WTC11 (cell line): ENCODE results near the gene PHTF2. TPM values are rescaled to one million over a fixed set of nuclear protein-coding genes. Genes with fewer than 3 reads are reported as not detected.

Experiments
- ATAC-seq: fragments of 200-7000 bp; cut with Tn5 transposase; 2 replicates; pipeline ENCODE4 v1.10.0; 2021; ENCODE audit warnings: mild to moderate bottlenecking, moderate library complexity
- CTCF ChIA-PET: fragments of 300-600 bp; sonication (Branson Sonifier 250); formaldehyde crosslinking; loops from one replicate; lab custom pipeline; 2021; ENCODE audit warnings: antibody characterized with exemption; lab: Charles Lee
- POLR2A ChIA-PET: fragments of 350-600 bp; sonication (Branson Sonifier 250); formaldehyde crosslinking; loops from one replicate; lab custom pipeline; 2021; ENCODE audit warnings: antibody characterized with exemption; lab: Charles Lee
- DNase-seq: peaks from one replicate; pipeline ENCODE4 v3.0.0; 2021; ENCODE audit warnings: low spot score
- H3K27ac Mint-ChIP-seq: 2 replicates; pipeline ENCODE4 v1.8.0; 2021; ENCODE audit warnings: mixed read lengths
- H3K27me3 Mint-ChIP-seq: 2 replicates; pipeline ENCODE4 v1.8.0; 2021; ENCODE audit warnings: low read depth, mild to moderate bottlenecking, moderate library complexity, mixed read lengths
- H3K36me3 Mint-ChIP-seq: 2 replicates; pipeline ENCODE4 v1.8.0; 2021; ENCODE audit warnings: mixed read lengths
- H3K4me1 Mint-ChIP-seq: 2 replicates; pipeline ENCODE4 v1.8.0; 2022; ENCODE audit warnings: mixed read lengths
- H3K4me3 Mint-ChIP-seq: 2 replicates; pipeline ENCODE4 v1.8.0; 2021; ENCODE audit warnings: mild to moderate bottlenecking, moderate library complexity, mixed read lengths
- H3K9me3 Mint-ChIP-seq: 2 replicates; pipeline ENCODE4 v1.8.0; 2021; ENCODE audit warnings: mixed read lengths
- ATF1 ChIP-seq: sonication (generic); formaldehyde crosslinking; IDR thresholded peaks from 2 replicates; pipeline ENCODE4 v1.8.1; 2023; ENCODE audit warnings: mild to moderate bottlenecking, moderate library complexity, missing genetic modification reagents
- CREB1 ChIP-seq: sonication (generic); formaldehyde crosslinking; IDR thresholded peaks from 2 replicates; pipeline ENCODE4 v1.8.0; 2023; ENCODE audit warnings: mild to moderate bottlenecking, missing genetic modification reagents
- CTCF ChIP-seq: fragments of 200-600 bp; IDR thresholded peaks from 2 replicates; pipeline ENCODE4 v1.8.0; 2022; ENCODE audit warnings: antibody characterized with exemption
- ELF4 ChIP-seq: sonication (generic); formaldehyde crosslinking; IDR thresholded peaks from 2 replicates; pipeline ENCODE4 v1.8.1; 2022; ENCODE audit warnings: low read depth, mild to moderate bottlenecking, moderate library complexity, missing genetic modification reagents
- EMX1 ChIP-seq: fragments of 250-450 bp; sonication (Bioruptor Pico); IDR thresholded peaks from 2 replicates; pipeline ENCODE4 v1.8.0; 2021; ENCODE audit warnings: mild to moderate bottlenecking
- ESRRA ChIP-seq: sonication (generic); formaldehyde crosslinking; IDR thresholded peaks from 2 replicates; pipeline ENCODE4 v1.8.1; 2022; ENCODE audit warnings: mild to moderate bottlenecking, missing genetic modification reagents, borderline replicate concordance
- FOXK1 ChIP-seq: sonication (generic); formaldehyde crosslinking; IDR thresholded peaks from 2 replicates; pipeline ENCODE4 v1.8.0; 2022; ENCODE audit warnings: mild to moderate bottlenecking, moderate library complexity, missing genetic modification reagents
- FOXP1 ChIP-seq: sonication (generic); formaldehyde crosslinking; IDR thresholded peaks from 2 replicates; pipeline ENCODE4 v1.8.0; 2022; ENCODE audit warnings: missing genetic modification reagents, mild to moderate bottlenecking, moderate library complexity, borderline replicate concordance
- GABPB1 ChIP-seq: sonication (generic); formaldehyde crosslinking; IDR thresholded peaks from 2 replicates; pipeline ENCODE4 v1.8.1; 2023; ENCODE audit warnings: mild to moderate bottlenecking, missing genetic modification reagents
- HMGA2 ChIP-seq: fragments of 250-450 bp; sonication (Bioruptor Pico); IDR thresholded peaks from 2 replicates; pipeline ENCODE4 v1.4.0; 2021; ENCODE audit warnings: mild to moderate bottlenecking, moderate library complexity
- JAZF1 ChIP-seq: fragments of 250-450 bp; sonication (Bioruptor Pico); IDR thresholded peaks from 2 replicates; pipeline ENCODE4 v1.9.0; 2021; ENCODE audit warnings: moderate library complexity, mild to moderate bottlenecking, inconsistent platforms
- MAX ChIP-seq: sonication (generic); formaldehyde crosslinking; IDR thresholded peaks from 2 replicates; pipeline ENCODE4 v1.8.0; 2022; ENCODE audit warnings: mild to moderate bottlenecking, missing genetic modification reagents
- MYBL2 ChIP-seq: sonication (generic); formaldehyde crosslinking; IDR thresholded peaks from 2 replicates; pipeline ENCODE4 v1.8.1; 2023; ENCODE audit warnings: mild to moderate bottlenecking, moderate library complexity, missing genetic modification reagents
- NFE2L1 ChIP-seq: sonication (generic); formaldehyde crosslinking; IDR thresholded peaks from 2 replicates; pipeline ENCODE4 v1.8.1; 2023; ENCODE audit warnings: missing genetic modification reagents
- PRRX2 ChIP-seq: fragments of 250-450 bp; sonication (Bioruptor Pico); IDR thresholded peaks from 2 replicates; pipeline ENCODE4 v1.8.0; 2021; ENCODE audit warnings: mild to moderate bottlenecking
- RORB ChIP-seq: fragments of 250-450 bp; sonication (Bioruptor Pico); IDR thresholded peaks from 2 replicates; pipeline ENCODE4 v1.9.0; 2021; ENCODE audit warnings: mild to moderate bottlenecking
- SMAD4 ChIP-seq: sonication (generic); formaldehyde crosslinking; IDR thresholded peaks from 2 replicates; pipeline ENCODE4 v1.8.0; 2022; ENCODE audit warnings: mild to moderate bottlenecking, missing genetic modification reagents
- SOX15 ChIP-seq: fragments of 250-450 bp; sonication (Bioruptor Pico); IDR thresholded peaks from 2 replicates; pipeline ENCODE4 v1.9.0; 2021; ENCODE audit warnings: mild to moderate bottlenecking
- ZBTB21 ChIP-seq: sonication (generic); formaldehyde crosslinking; IDR thresholded peaks from 2 replicates; pipeline ENCODE4 v1.8.1; 2023; ENCODE audit warnings: mild to moderate bottlenecking, missing genetic modification reagents, borderline replicate concordance
- ZNF121 ChIP-seq: sonication (generic); formaldehyde crosslinking; IDR thresholded peaks from 2 replicates; pipeline ENCODE4 v1.8.0; 2023; ENCODE audit warnings: missing genetic modification reagents
- ZNF232 ChIP-seq: sonication (generic); formaldehyde crosslinking; IDR thresholded peaks from 2 replicates; pipeline ENCODE4 v1.8.0; 2022; ENCODE audit warnings: mild to moderate bottlenecking, missing genetic modification reagents
- ZNF416 ChIP-seq: fragments of 250-450 bp; sonication (Bioruptor Pico); IDR thresholded peaks from 2 replicates; pipeline ENCODE4 v1.9.0; 2021; ENCODE audit warnings: mild to moderate bottlenecking, inconsistent platforms
- ZNF423 ChIP-seq: fragments of 250-450 bp; sonication (Bioruptor Pico); IDR thresholded peaks from 2 replicates; pipeline ENCODE4 v2.1.2; 2022; ENCODE audit warnings: mild to moderate bottlenecking, moderate library complexity
- ZNF671 ChIP-seq: fragments of 250-450 bp; sonication (Bioruptor Pico); IDR thresholded peaks from 2 replicates; pipeline ENCODE4 v1.8.0; 2021; ENCODE audit warnings: mild to moderate bottlenecking
- total RNA-seq: library from RNA; stranded (reverse); gene quantifications from 3 replicates; pipeline ENCODE4 v1.2.3, GENCODE V29; 2021
- TF ChIP-seq, protein P1 (sequence below): fragments of 250-450 bp; sonication (Bioruptor Pico); conservative IDR thresholded peaks from 2 replicates; pipeline ENCODE4 v1.9.0; 2021; ENCODE audit warnings: mild to moderate bottlenecking
- TF ChIP-seq, protein P2 (sequence below): fragments of 250-450 bp; sonication (Bioruptor Pico); IDR thresholded peaks from 2 replicates; pipeline ENCODE4 v1.9.0; 2021; ENCODE audit warnings: mild to moderate bottlenecking

PHTF2 gene
- total RNA-seq, 1 experiment from 2014 or later = 17.9 TPM

- TF ChIP-seq, protein P1, sequence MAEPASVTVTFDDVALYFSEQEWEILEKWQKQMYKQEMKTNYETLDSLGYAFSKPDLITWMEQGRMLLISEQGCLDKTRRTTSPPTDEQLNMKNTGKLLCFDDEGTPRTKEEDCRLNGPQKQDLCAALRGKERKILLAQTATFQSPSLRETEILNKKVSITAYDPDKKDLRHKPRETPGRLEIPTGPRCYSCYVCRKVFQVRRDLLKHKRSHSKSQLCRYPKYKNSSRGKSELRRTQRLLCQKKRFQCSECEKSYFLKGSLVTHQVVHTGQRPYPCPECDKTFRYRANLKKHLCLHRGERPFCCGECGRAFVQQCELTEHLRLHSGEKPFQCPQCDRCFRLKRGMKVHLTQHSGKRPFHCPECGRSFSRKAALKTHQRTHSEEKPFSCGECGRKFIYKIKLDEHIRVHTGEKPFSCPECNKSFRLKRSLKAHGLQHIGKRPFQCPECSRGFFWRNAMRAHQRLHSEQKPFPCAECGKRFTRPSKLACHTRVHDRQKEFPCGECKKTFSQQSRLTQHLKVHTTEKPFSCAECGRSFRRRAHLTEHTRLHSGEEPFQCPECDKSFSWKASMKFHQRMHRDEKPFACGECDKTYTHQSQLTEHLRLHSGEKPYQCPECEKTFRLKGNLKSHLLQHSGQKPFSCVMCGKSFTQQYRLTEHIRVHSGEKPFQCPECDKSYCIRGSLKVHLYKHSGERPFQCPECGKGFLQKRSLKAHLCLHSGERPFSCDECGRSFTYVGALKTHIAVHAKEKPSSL = no peak
Measured at GRCh38 chr7:77985974-77986339, 187.4 kb downstream of the PHTF2 start (continued).

- ChIA-PET CTCF (interaction anchor here (0.7 to 2.2 kb wide), 30 partner anchors 8 to 232 kb away, joined by 3 to 26 read pairs (median 4); no protein-coding TSS in a partner anchor), POLR2A (interaction anchor here (0.6 to 1.6 kb wide), 3 partner anchors 21 to 174 kb away, joined by 4 to 5 read pairs (median 4); no protein-coding TSS in a partner anchor)
- H3K36me3 Mint-ChIP-seq = no peaks in the 10 kb centered on the region
- H3K4me1 Mint-ChIP-seq = peaks cover 21% of the 10 kb centered on the region
- peak; percentile 61 for ATAC-seq
- TF ChIP-seq SMAD4 (no peak), ESRRA (CRISPR knock-in tag) (no peak), HMGA2 (CRISPR knock-in tag) (no peak), GABPB1 (no peak), JAZF1 (CRISPR knock-in tag) (no peak), NFE2L1 (CRISPR knock-in tag) (peak; percentile 98), CREB1 (CRISPR knock-in tag) (no peak), ELF4 (CRISPR knock-in tag) (no peak), ZNF232 (CRISPR knock-in tag) (no peak), ZNF121 (CRISPR knock-in tag) (no peak), CTCF (peak; percentile 46; the same call in 1 of the 2 replicates), EMX1 (CRISPR knock-in tag) (0 out of 2 replicates have a peak, but pooled peaks have one; percentile 12), ZBTB21 (CRISPR knock-in tag) (no peak), SOX15 (CRISPR knock-in tag) (no peak), MYBL2 (CRISPR knock-in tag) (no peak), ZNF423 (CRISPR knock-in tag) (no peak), FOXP1 (CRISPR knock-in tag) (no peak)
- TF ChIP-seq, protein P2, sequence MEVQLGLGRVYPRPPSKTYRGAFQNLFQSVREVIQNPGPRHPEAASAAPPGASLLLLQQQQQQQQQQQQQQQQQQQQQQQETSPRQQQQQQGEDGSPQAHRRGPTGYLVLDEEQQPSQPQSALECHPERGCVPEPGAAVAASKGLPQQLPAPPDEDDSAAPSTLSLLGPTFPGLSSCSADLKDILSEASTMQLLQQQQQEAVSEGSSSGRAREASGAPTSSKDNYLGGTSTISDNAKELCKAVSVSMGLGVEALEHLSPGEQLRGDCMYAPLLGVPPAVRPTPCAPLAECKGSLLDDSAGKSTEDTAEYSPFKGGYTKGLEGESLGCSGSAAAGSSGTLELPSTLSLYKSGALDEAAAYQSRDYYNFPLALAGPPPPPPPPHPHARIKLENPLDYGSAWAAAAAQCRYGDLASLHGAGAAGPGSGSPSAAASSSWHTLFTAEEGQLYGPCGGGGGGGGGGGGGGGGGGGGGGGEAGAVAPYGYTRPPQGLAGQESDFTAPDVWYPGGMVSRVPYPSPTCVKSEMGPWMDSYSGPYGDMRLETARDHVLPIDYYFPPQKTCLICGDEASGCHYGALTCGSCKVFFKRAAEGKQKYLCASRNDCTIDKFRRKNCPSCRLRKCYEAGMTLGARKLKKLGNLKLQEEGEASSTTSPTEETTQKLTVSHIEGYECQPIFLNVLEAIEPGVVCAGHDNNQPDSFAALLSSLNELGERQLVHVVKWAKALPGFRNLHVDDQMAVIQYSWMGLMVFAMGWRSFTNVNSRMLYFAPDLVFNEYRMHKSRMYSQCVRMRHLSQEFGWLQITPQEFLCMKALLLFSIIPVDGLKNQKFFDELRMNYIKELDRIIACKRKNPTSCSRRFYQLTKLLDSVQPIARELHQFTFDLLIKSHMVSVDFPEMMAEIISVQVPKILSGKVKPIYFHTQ (CRISPR knock-in tag) = no peak
- H3K4me3 Mint-ChIP-seq = no peak overlapping the region
- peak; percentile 68 for DNase-seq
- no peak overlapping the region for H3K27ac Mint-ChIP-seq
- H3K27me3 Mint-ChIP-seq = no peaks in the 10 kb centered on the region; the same call in 1 of the 2 replicates
- 0 out of 2 replicates have a peak, but pooled peaks cover 5% of the 10 kb centered on the region for H3K9me3 Mint-ChIP-seq
Measured at GRCh38 chr7:77989981-77990566, 191.5 kb downstream of the PHTF2 start.

- POLR2A ChIA-PET = no interaction called here
- CTCF ChIA-PET = interaction anchor here (0.5 kb wide), 1 partner anchor 10 kb away, joined by 3 read pairs; no protein-coding TSS in a partner anchor
- ATAC-seq = no peak
Measured at GRCh38 chr7:77991656-77992055, 193.1 kb downstream of the PHTF2 start.

More at GRCh38 chr7:77991656-77992055, 193.1 kb downstream of the PHTF2 start:
- no peak overlapping the region for H3K27ac Mint-ChIP-seq
- peaks cover 21% of the 10 kb centered on the region for H3K4me1 Mint-ChIP-seq
- no peaks in the 10 kb centered on the region; the same call in 1 of the 2 replicates for H3K27me3 Mint-ChIP-seq
- no peak overlapping the region for H3K4me3 Mint-ChIP-seq
- 0 out of 2 replicates have a peak, but pooled peaks cover 5% of the 10 kb centered on the region for H3K9me3 Mint-ChIP-seq
- DNase-seq = no peak
- TF ChIP-seq ATF1 (CRISPR knock-in tag) (no peak), RORB (no peak), PRRX2 (CRISPR knock-in tag) (no peak), ESRRA (CRISPR knock-in tag) (no peak), ZNF416 (CRISPR knock-in tag) (no peak), FOXK1 (CRISPR knock-in tag) (no peak), MAX (CRISPR knock-in tag) (no peak), ZNF671 (CRISPR knock-in tag) (no peak), JAZF1 (CRISPR knock-in tag) (no peak), ELF4 (CRISPR knock-in tag) (no peak), ZNF121 (CRISPR knock-in tag) (no peak), SOX15 (CRISPR knock-in tag) (no peak), ZNF423 (CRISPR knock-in tag) (no peak), ZBTB21 (CRISPR knock-in tag) (no peak), CREB1 (CRISPR knock-in tag) (no peak)
- TF ChIP-seq, all 79 proteins: peak for 0
- no peaks in the 10 kb centered on the region for H3K36me3 Mint-ChIP-seq
